CD4-positive, alpha-beta memory T cell (primary cell): Measurements from ENCODE around the gene SAFB. TPM values are rescaled to one million over a fixed set of nuclear protein-coding genes. Genes with fewer than 3 reads are reported as not detected.

Experiments
- CTCF ChIA-PET: fragments of 350-600 bp; sonication (Branson Sonifier 250); formaldehyde crosslinking; loops from one replicate; lab custom pipeline; 2021; ENCODE audit warnings: inconsistent platforms; ENCODE audit not compliant: partially characterized antibody; lab: Charles Lee
- POLR2A ChIA-PET: fragments of 350-600 bp; sonication (Branson Sonifier 250); formaldehyde crosslinking; loops from one replicate; lab custom pipeline; 2021; ENCODE audit not compliant: partially characterized antibody; lab: Charles Lee
- DNase-seq, 5 donors: peaks; one replicate each; pipeline versions ENCODE4 v3.0.0 to v3.0.0-alpha.2; 2020 to 2022; ENCODE audit warnings: mixed read lengths in 1 of 5
- H3K27ac ChIP-seq: one replicate; pipeline ENCODE4 v1.7.0; 2013; ENCODE audit warnings: low read depth, low read length
- H3K27me3 ChIP-seq: 2 replicates; pipeline ENCODE4 v1.7.0; 2013; ENCODE audit warnings: mild to moderate bottlenecking, low read length, moderate library complexity; ENCODE audit not compliant: insufficient read depth
- H3K36me3 ChIP-seq: 2 replicates; pipeline ENCODE4 v1.7.0; 2013; ENCODE audit warnings: mild to moderate bottlenecking, low read length, moderate library complexity; ENCODE audit not compliant: insufficient read depth
- H3K4me1 ChIP-seq: 2 replicates; pipeline ENCODE4 v1.7.0; 2013; ENCODE audit warnings: mild to moderate bottlenecking, low read length, moderate library complexity; ENCODE audit not compliant: insufficient read depth
- H3K4me3 ChIP-seq, 2 donors: one replicate each; pipeline ENCODE4 v1.7.0; 2013; ENCODE audit warnings: low read length in 2 of 2, mild to moderate bottlenecking in 1 of 2
- H3K9me3 ChIP-seq, 2 donors: one replicate each; pipeline ENCODE4 v1.7.0; 2013; ENCODE audit warnings: low read length in 2 of 2, control low read depth in 1 of 2; ENCODE audit not compliant: control insufficient read depth in 1 of 2
- H3K27ac Mint-ChIP-seq, 7 donors: one replicate each; pipeline ENCODE4 v1.8.0; 2020 to 2021; ENCODE audit warnings: mixed read lengths in 7 of 7, mild to moderate bottlenecking in 6 of 7, inconsistent platforms in 3 of 7, moderate library complexity in 3 of 7
- H3K27me3 Mint-ChIP-seq, 2 donors: one replicate each; pipeline ENCODE4 v1.8.0; 2020 to 2021; ENCODE audit warnings: mixed read lengths in 2 of 2
- H3K36me3 Mint-ChIP-seq, 2 donors: one replicate each; pipeline ENCODE4 v1.8.0; 2020 to 2021; ENCODE audit warnings: mixed read lengths in 2 of 2, inconsistent platforms in 1 of 2, mild to moderate bottlenecking in 1 of 2
- H3K4me1 Mint-ChIP-seq, 4 donors: one replicate each; pipeline ENCODE4 v1.8.0; 2020 to 2021; ENCODE audit warnings: mixed read lengths in 4 of 4, mild to moderate bottlenecking in 1 of 4
- H3K4me3 Mint-ChIP-seq, 8 donors: one replicate each; pipeline ENCODE4 v1.8.0; 2020 to 2021; ENCODE audit warnings: mixed read lengths in 8 of 8, mild to moderate bottlenecking in 7 of 8, moderate library complexity in 6 of 8, inconsistent platforms in 3 of 8
- H3K9me3 Mint-ChIP-seq, 8 donors: one replicate each; pipeline ENCODE4 v1.8.0; 2020 to 2021; ENCODE audit warnings: mixed read lengths in 8 of 8, mild to moderate bottlenecking in 5 of 8, inconsistent platforms in 3 of 8, moderate library complexity in 1 of 8
- intact Hi-C: fragments of 100-400 bp; cut with micrococcal nuclease; formaldehyde crosslinking; loops from one replicate; pipeline ENCODE4 v1.15.1; 2023
- polyA plus RNA-seq, 2 donors: library from polyadenylated mRNA; unstranded; fragments of 300-500 nt; fragmentation: Illumina TruSeq; gene quantifications; one replicate each; pipeline ENCODE4 v1.2.3, GENCODE V29; 2021
- total RNA-seq, 2 experiments: library from RNA; stranded (reverse); gene quantifications; one replicate each; pipeline ENCODE4 v1.2.3, GENCODE V29; 2021

Gene SAFB
- total and polyA plus RNA-seq, 4 experiments from 2014 or later, result 14.6 to 211 (median 159) TPM

DNA sequence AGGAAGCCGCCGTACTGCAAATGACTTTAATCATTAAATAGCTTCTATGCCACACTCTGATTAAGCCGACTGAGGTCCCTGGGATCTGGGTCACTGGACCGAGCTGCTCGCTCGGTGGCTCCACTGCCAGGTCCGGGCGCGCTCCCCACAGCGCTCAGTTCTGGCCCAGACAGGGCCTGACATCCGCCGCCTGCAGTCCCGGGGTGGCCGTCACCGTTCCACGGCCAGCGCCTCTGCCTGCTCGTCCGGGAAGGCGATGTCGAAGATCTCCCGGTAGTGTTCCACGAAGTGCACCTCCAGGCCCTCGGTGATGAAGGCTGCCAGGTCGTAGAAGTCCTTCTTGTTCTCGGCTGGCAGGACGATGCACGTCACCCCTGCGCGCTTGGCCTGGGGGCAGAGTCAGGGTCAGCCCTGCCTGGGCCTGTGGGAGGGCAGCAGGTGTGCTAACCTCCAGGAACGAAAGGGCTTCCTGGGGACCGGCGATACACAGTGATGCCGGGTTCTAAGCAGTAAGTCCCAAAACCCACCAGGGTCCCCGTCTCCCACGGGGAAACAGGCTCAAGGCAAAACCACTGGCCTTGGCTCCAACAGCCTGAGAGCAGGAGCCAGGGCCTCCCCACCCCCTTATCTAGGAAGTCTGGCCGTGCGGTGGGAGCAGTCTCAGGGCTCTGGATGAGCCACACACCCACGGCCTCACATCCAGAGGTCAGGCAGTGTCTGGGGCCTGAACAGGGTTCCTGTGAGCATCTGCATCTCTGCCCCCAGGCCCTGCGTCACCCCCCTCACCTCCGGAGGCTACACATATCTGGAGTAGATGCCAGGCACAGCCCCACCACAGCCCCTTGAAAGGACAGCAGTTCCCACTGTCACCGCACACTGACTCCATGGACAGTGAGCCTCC lies 69.2 kb downstream of the SAFB start:
- Mint-ChIP-seq H3K27ac (peak overlapping the region; percentile 4 to 100 (median 96)), H3K9me3 (peaks cover 0 to 5% (median 0%) of the 10 kb centered on the region in 8 donors), H3K4me1 (peaks cover 16 to 37% (median 23%) of the 10 kb centered on the region in 4 donors), H3K36me3 (peaks cover 0 to 47% of the 10 kb centered on the region in 2 donors), H3K4me3 (peak overlapping the region; percentile 52 to 97 (median 92)), H3K27me3 (no peaks in the 10 kb centered on the region)
- ChIA-PET POLR2A (interaction anchor here (0.9 to 3.7 kb wide), 10 partner anchors 7 to 212 kb away, joined by 3 to 79 read pairs (median 7); partner anchors contain the start of genes CATSPERD, HSD11B1L, LONP1 and MICOS13), CTCF (interaction anchor here (1.2 to 1.7 kb wide), 3 partner anchors 10 to 29 kb away, joined by 3 read pairs; no protein-coding TSS in a partner anchor)
- DNase-seq, result no peak
- Histone ChIP-seq H3K27me3 (no peaks in the 10 kb centered on the region), H3K4me1 (peaks cover 32% of the 10 kb centered on the region), H3K4me3 (no peak overlapping the region), H3K36me3 (peaks cover 40% of the 10 kb centered on the region), H3K9me3 (no peaks in the 10 kb centered on the region), H3K27ac (peak overlapping the region; percentile 83)
- intact Hi-C loops, result no loop called here

DNA sequence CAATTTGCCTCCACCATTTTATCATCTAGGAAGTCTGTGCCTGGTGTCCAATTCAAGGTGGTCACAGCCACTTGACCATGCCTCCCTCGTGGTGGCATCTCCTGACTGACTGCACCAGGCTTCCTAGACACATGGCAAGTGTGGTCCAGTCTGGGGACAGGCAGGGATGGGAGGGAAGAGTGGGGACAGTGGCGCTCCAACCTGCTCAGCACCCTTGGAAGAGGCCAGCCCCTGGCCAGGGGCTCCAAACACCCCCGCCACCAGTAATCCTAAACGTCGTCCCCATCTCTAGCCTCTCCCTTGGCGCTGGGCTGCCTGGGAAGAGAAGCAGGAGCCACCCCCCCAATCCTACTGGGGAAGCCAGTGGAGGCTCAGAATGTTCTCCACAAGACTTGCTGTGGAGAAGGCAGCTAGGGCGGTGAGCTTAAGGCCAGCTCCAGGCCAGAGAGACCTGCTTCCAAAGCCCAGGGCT lies 69.9 kb downstream of the SAFB start:
- H3K4me1 ChIP-seq, result peaks cover 27% of the 10 kb centered on the region
- ChIA-PET CTCF (no interaction called here), POLR2A (interaction anchor here (1.0 to 1.6 kb wide), 2 partner anchors 28 to 70 kb away, joined by 3 to 4 read pairs; partner anchors contain the start of genes CATSPERD, SAFB and SAFB2)
- Mint-ChIP-seq H3K9me3 (peaks cover 0 to 5% (median 0%) of the 10 kb centered on the region in 8 donors), H3K36me3 (peaks cover 0 to 51% of the 10 kb centered on the region in 2 donors), H3K4me1 (peaks cover 16 to 37% (median 23%) of the 10 kb centered on the region in 4 donors), H3K27ac (peak overlapping the region in 6 of 7 donors; percentile 4 to 100 (median 84)), H3K27me3 (no peaks in the 10 kb centered on the region), H3K4me3 (peak overlapping the region; percentile 29 to 97 (median 54))
- DNase-seq, result no peak
- intact Hi-C loops, result no loop called here
- peak overlapping the region; percentile 83 for H3K27ac ChIP-seq
- no peaks in the 10 kb centered on the region for H3K27me3 ChIP-seq
- H3K4me3 ChIP-seq, result no peak overlapping the region
- peaks cover 40% of the 10 kb centered on the region for H3K36me3 ChIP-seq
- no peaks in the 10 kb centered on the region for H3K9me3 ChIP-seq

DNA sequence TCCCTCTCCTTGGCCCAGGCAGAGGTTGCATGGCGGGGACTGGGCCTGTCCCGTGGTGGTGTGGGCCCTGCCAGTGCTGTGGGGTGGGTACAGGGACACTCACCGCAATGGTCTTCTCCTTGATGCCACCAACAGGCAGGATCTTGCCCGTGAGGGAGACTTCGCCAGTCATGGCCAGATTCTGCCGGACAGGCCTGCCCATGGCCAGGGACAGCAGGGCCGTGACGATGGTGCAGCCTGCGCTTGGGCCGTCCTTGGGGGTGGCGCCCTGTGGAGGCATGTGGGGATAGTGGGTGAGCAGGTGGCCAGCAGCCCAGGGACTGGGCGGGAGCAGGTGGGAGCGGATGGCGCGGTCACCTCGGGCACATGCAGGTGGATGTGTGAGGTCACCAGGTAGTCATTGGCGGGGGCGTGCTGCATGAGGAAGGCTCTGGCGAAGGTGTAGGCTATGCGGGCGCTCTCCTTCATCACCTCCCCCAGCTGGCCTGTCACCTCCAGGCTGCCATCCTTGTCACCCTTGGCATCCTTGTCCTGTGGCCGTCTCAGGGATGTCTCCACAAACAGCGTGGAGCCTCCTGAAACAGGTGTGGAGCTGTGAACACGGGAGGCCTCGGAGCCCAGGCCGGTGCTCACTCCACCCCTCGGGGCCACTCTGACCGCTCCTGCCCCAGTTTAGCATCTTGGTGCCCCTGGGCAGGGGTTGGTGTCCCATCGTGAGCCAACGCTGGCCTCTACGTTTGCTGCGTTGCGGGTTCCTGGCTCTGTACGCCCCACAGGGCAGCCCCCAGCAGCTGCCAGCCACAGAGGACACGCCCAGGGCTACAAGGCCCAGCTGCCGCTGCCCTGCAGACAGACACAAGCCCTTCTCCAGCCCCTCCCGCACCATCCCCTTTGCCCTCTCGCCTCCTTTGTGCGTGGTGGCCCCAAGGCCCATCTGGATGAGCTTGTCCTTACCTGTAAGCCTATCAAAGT lies 70.6 kb downstream of the SAFB start:
- CTCF ChIA-PET, result no interaction called here
- H3K4me1 ChIP-seq, result peaks cover 24% of the 10 kb centered on the region
- Mint-ChIP-seq H3K27ac (peak overlapping the region in 5 of 7 donors; percentile 8 to 100 (median 65)), H3K4me3 (no peak overlapping the region), H3K36me3 (peaks cover 0 to 51% of the 10 kb centered on the region in 2 donors), H3K27me3 (no peaks in the 10 kb centered on the region), H3K4me1 (peaks cover 12 to 31% (median 21%) of the 10 kb centered on the region in 4 donors), H3K9me3 (peaks cover 0 to 5% (median 0%) of the 10 kb centered on the region in 8 donors)
- H3K9me3 ChIP-seq, result no peaks in the 10 kb centered on the region
- DNase-seq, result no peak
- H3K27ac ChIP-seq, result no peak overlapping the region
- no peak overlapping the region for H3K4me3 ChIP-seq
- H3K27me3 ChIP-seq, result no peaks in the 10 kb centered on the region
- H3K36me3 ChIP-seq, result peaks cover 40% of the 10 kb centered on the region
- POLR2A ChIA-PET, result interaction anchor here (1.0 to 1.6 kb wide), 2 partner anchors 27 to 71 kb away, joined by 3 to 4 read pairs; partner anchors contain the start of genes CATSPERD, SAFB and SAFB2
- intact Hi-C loops, result no loop called here

GRCh38 chr19:5694167-5694955 lies 71.5 kb downstream of the SAFB start:
- ChIA-PET CTCF (no interaction called here), POLR2A (interaction anchor here (1.1 to 1.6 kb wide), 3 partner anchors 25 to 26 kb away, joined by 3 to 4 read pairs (median 3); partner anchors contain the start of genes CATSPERD and LONP1)
- intact Hi-C loops, result no loop called here
- H3K9me3 Mint-ChIP-seq, result peaks cover 0 to 5% (median 0%) of the 10 kb centered on the region in 8 donors
- H3K27ac Mint-ChIP-seq, result peak overlapping the region in 5 of 7 donors; percentile 8 to 100 (median 60)
- H3K4me3 ChIP-seq, result no peak overlapping the region
- H3K36me3 Mint-ChIP-seq, result peaks cover 0 to 58% of the 10 kb centered on the region in 2 donors
- no peak overlapping the region for H3K4me3 Mint-ChIP-seq
- H3K4me1 Mint-ChIP-seq, result peaks cover 10 to 30% (median 20%) of the 10 kb centered on the region in 4 donors
- no peak for DNase-seq
- H3K36me3 ChIP-seq, result peaks cover 47% of the 10 kb centered on the region
- H3K27me3 ChIP-seq, result no peaks in the 10 kb centered on the region
- peaks cover 24% of the 10 kb centered on the region for H3K4me1 ChIP-seq
- H3K27ac ChIP-seq, result no peak overlapping the region
- H3K27me3 Mint-ChIP-seq, result no peaks in the 10 kb centered on the region
- no peaks in the 10 kb centered on the region for H3K9me3 ChIP-seq

DNA sequence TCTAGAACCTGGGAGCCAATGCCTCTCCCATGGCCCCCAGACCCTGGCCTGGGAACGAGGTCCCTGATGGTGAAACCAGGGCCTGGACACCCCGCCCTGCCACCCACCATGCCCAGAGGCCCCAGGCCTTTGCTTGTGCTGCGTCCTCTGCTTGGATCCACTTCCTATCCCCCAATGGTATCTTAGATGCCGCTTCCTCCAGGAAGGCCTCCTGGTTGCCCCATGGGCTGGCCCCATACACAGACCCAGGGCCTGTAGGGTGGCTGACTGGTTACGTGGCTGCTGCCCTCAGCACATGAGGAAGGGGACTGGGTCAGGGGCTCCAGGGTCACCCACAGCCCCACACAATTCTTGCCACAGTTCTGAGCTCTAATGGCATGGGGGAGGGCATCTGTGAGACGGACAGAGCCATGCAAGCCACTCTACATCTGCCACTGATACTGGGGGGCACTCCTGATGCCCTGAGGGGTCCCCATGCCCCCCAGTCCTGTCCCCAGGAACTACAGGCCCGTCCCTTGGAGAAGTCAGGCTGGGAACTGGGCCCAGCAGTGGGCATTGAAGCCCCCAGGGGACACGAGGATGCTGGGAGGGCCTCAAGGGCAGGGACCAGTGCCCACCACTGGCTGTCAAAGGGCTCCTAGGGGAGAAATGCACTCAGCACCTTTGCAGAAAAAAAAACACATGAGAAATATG lies 72.2 kb downstream of the SAFB start:
- ChIA-PET CTCF (no interaction called here), POLR2A (interaction anchor here (1.1 to 1.3 kb wide), 3 partner anchors 8 to 25 kb away, joined by 3 to 4 read pairs (median 4); partner anchors contain the start of genes CATSPERD and LONP1)
- Mint-ChIP-seq H3K9me3 (peaks cover 0 to 5% (median 0%) of the 10 kb centered on the region in 8 donors), H3K4me1 (peaks cover 7 to 25% (median 15%) of the 10 kb centered on the region in 4 donors), H3K4me3 (no peak overlapping the region), H3K27me3 (no peaks in the 10 kb centered on the region), H3K36me3 (peaks cover 0 to 54% of the 10 kb centered on the region in 2 donors), H3K27ac (peak overlapping the region in 2 of 7 donors; percentile 29 to 48)
- H3K27ac ChIP-seq, result no peak overlapping the region
- H3K4me3 ChIP-seq, result no peak overlapping the region
- peaks cover 47% of the 10 kb centered on the region for H3K36me3 ChIP-seq
- DNase-seq, result no peak
- peaks cover 19% of the 10 kb centered on the region for H3K4me1 ChIP-seq
- intact Hi-C loops, result no loop called here
- H3K27me3 ChIP-seq, result no peaks in the 10 kb centered on the region
- H3K9me3 ChIP-seq, result no peaks in the 10 kb centered on the region
